Measurements from ENCODE around the gene RAPSN.

The RAPSN gene

GRCh38 chr11:47448566-47449427 is at the start of gene RAPSN:
TSS of gene RAPSN (minus strand) at chr11:47449136. CDS start at chr11:47448964, 172 bp downstream.
- no peak for DNase-seq (ENCODE audit: low read depth)

GRCh38 chr11:47498149-47498548 is 49.2 kb upstream of the RAPSN start:
- no peak for DNase-seq (ENCODE audit: low read depth)

GRCh38 chr11:47496808-47497207 is 47.9 kb upstream of the RAPSN start:
- no peak for DNase-seq (ENCODE audit: low read depth)

GRCh38 chr11:47495856-47496217 is 46.9 kb upstream of the RAPSN start:
- DNase-seq (ENCODE audit: low read depth), result no peak

GRCh38 chr11:47495011-47495855 is 46.3 kb upstream of the RAPSN start:
- DNase-seq (ENCODE audit: low read depth), result no peak

GRCh38 chr11:47489395-47489755 is 40.4 kb upstream of the RAPSN start:
- no peak for DNase-seq (ENCODE audit: low read depth)

- no peak for DNase-seq (ENCODE audit: low read depth)
Measured at GRCh38 chr11:47488674-47489394, 39.9 kb upstream of the RAPSN start.

GRCh38 chr11:47488111-47488510 is 39.2 kb upstream of the RAPSN start:
- no peak for DNase-seq (ENCODE audit: low read depth)

GRCh38 chr11:47487421-47487820 is 38.5 kb upstream of the RAPSN start:
- no peak for DNase-seq (ENCODE audit: low read depth)

GRCh38 chr11:47485107-47485506 is 36.2 kb upstream of the RAPSN start:
- DNase-seq (ENCODE audit: low read depth), result no peak

- DNase-seq (ENCODE audit: low read depth), result no peak
Measured at GRCh38 chr11:47483457-47483856, 34.5 kb upstream of the RAPSN start.

GRCh38 chr11:47480762-47481161 is 31.8 kb upstream of the RAPSN start:
- DNase-seq (ENCODE audit: low read depth), result no peak

GRCh38 chr11:47478651-47479329 is 29.9 kb upstream of the RAPSN start:
- no peak for DNase-seq (ENCODE audit: low read depth)

GRCh38 chr11:47477753-47478152 is 28.8 kb upstream of the RAPSN start:
- DNase-seq (ENCODE audit: low read depth), result no peak

- DNase-seq (ENCODE audit: low read depth), result no peak
Measured at GRCh38 chr11:47477323-47477722, 28.4 kb upstream of the RAPSN start.

- DNase-seq (ENCODE audit: low read depth), result no peak
Measured at GRCh38 chr11:47470671-47471070, 21.7 kb upstream of the RAPSN start.

GRCh38 chr11:47469361-47470179 is 20.6 kb upstream of the RAPSN start:
- DNase-seq (ENCODE audit: low read depth), result no peak

GRCh38 chr11:47468598-47469214 is 19.8 kb upstream of the RAPSN start:
- DNase-seq (ENCODE audit: low read depth), result no peak

- DNase-seq (ENCODE audit: low read depth), result no peak
Measured at GRCh38 chr11:47467357-47467756, 18.4 kb upstream of the RAPSN start.

GRCh38 chr11:47466701-47467250 is 17.8 kb upstream of the RAPSN start:
- DNase-seq (ENCODE audit: low read depth), result no peak

All from activated T-cell treated with anti-CD3 and anti-CD28 coated beads for 48 hours (primary cell).